ENCODE measurements around the gene MTF1.
"Not testable (repeated sequence)": the region's sequence is repeated elsewhere in the genome, so short reads cannot be mapped to it uniquely, and the experiment has no call there.

Gene MTF1

DNA sequence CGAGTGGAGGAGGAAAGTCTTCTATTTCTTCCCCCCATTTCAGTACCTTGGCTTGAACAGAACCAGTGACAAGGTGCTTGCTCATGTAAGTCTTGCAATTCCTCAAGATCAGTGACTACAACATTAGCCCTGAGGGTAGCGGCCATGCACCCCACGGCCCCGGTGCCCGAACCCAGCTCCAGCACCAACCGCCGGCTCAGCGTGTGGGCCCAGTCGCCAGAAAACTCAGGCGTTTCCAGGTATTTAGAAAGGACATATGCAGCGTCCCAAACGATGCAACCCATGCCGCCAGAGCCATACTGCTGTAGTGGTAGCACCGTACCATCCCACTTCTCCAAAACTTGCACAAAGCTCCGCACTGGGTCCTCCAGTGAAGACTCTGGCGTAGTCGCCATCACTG is 76.9 kb downstream of the MTF1 start:
- DNase-seq, result no peak

GRCh38 chr1:37778654-37779053 is 80.7 kb downstream of the MTF1 start:
- DNase-seq, result no peak

DNA sequence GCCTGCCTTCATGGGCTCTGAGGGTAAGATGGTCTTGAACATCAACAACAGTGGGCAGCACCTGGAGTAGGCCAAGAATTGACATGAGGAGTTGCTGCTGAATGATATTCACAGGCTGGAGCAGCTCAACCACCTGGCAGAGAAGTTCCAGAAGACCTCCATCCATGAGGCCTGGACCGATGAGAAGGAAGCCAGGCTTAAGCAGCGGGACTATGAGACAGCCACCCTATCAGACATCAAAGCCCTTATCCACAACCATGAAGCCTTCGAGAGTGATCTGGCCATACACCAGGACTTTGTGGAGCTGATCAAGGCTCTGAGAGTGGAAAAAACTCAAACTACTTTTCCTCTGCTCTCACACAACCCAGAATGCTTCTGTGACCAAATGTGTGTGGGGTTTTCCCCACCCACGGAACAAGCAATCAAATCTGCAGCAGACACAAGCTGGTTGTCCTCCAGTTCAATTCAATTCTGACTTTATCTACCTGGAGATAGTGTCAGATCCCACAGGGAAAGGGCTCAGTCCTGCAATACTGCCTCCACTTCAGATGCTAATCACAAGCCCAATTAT is 82.4 kb downstream of the MTF1 start:
- no peak for DNase-seq

- not testable (repeated sequence) for DNase-seq
These were observed 88.0 kb downstream of the MTF1 start for GRCh38 chr1:37771440-37771839.

GRCh38 chr1:37767488-37767887 is 91.9 kb downstream of the MTF1 start:
- DNase-seq, result no peak

DNA sequence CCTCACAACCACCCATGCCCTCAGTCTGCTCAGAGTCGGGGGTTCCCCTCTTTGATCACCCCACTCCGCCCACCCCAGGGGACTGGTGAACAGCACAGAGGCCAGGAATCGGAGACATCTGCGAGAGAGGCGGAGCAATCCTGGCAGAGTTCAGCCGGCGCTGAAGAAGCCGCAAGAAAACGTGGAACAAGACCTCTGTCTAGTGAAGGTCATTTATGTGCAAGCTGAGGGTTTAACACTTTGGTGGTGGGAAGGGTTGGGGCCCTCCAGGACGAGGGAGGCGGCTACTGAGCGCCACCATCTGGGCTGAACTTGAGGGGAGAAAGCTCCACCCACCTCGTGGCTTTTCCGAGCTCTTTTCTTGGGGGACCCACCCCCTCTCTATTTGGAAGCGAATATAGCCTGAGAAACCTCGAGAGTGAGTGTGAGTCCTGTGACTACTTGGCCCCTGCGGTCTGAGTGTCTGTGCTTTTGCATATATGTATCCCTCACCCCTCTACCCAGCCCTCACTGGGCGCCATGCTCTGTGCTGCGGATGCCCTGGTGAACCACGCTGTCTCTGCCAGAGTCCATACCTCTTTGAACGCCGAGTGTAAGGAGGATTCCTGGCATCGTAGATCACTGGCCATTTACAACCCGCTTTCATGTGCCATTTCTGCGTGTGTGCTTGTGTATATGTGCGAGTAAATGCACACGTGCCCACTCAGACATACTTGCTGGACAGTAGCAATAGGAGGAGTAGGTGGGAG is 93.3 kb downstream of the MTF1 start:
- no peak for DNase-seq

GRCh38 chr1:37764888-37765441 is 94.4 kb downstream of the MTF1 start, which contains the start of gene EPHA10:
Gene EPHA10, minus strand, starts transcription at chr1:37765120. Its CDS starts 54 bp downstream, at chr1:37765066.
- no peak for DNase-seq

- no peak for DNase-seq
These were observed 95.0 kb downstream of the MTF1 start for GRCh38 chr1:37764414-37764825.

- no peak for DNase-seq
These were observed 95.5 kb downstream of the MTF1 start for GRCh38 chr1:37763791-37764413.

DNA sequence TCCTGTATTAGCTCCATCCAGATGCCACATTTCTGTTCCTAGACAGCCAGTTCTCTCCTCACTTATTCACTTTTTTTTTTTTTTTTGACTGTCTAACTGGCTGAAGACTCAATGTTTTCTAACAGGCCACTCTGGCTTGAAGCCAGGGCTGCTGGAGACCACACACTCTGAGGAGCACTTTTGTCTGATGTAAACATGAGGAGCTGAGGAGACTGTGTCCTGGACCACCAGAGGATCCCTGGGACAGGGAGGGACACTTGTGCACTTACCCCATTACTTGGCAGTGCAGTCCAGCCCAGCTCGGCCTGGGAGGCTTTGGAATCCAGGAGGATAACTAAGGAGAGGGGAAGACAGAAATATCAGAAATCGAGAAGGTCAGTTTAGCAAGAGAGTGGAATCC is 96.9 kb downstream of the MTF1 start:
- DNase-seq, result no peak

GRCh38 chr1:37761416-37762095 is 97.8 kb downstream of the MTF1 start:
- no peak for DNase-seq
